PC-9 (cell line): ENCODE measurements around the gene ARHGEF28.

Experiments used
- EZH2 ChIP-seq: fragments of 200-600 bp; sonication (generic); IDR thresholded peaks from 2 replicates; pipeline ENCODE4 v1.8.0; 2017; ENCODE audit warnings: antibody characterized with exemption, low read depth
- TF ChIP-seq, protein P1 (sequence below): fragments of 200-600 bp; sonication (generic); conservative IDR thresholded peaks from 2 replicates; pipeline ENCODE4 v1.6.1; 2017; ENCODE audit warnings: mixed run types, antibody characterized with exemption, mild to moderate bottlenecking, moderate library complexity

DNA sequence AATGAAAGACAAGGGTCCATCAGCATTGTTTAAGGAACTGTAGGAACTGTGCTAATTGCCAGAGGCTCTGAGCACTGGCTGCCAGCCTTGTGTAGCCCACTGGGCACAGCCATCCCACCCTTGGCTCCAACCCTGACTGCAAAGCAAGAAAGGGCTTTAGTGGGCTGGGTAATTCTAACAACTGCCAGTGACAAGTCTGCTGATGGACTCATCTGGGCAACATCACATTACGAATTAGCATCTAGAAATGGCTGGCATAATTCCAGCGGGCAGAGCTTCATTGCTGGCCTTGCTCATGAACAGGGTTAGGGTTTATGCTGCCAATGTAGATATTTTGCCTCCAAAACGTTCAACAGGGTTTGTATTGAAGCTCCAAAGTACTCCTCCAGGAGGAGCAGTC lies 326.9 kb downstream of the ARHGEF28 start:
- TF ChIP-seq, protein P1, sequence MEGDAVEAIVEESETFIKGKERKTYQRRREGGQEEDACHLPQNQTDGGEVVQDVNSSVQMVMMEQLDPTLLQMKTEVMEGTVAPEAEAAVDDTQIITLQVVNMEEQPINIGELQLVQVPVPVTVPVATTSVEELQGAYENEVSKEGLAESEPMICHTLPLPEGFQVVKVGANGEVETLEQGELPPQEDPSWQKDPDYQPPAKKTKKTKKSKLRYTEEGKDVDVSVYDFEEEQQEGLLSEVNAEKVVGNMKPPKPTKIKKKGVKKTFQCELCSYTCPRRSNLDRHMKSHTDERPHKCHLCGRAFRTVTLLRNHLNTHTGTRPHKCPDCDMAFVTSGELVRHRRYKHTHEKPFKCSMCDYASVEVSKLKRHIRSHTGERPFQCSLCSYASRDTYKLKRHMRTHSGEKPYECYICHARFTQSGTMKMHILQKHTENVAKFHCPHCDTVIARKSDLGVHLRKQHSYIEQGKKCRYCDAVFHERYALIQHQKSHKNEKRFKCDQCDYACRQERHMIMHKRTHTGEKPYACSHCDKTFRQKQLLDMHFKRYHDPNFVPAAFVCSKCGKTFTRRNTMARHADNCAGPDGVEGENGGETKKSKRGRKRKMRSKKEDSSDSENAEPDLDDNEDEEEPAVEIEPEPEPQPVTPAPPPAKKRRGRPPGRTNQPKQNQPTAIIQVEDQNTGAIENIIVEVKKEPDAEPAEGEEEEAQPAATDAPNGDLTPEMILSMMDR, result no peak
- TF ChIP-seq EZH2, result no peak
